Amygdala (tissue), 56 donors: ENCODE results near the gene FBXO39.
"Not testable (repeated sequence)": the region's sequence is repeated elsewhere in the genome, so short reads cannot be mapped to it uniquely, and the experiment has no call there.

Source experiments
- DNase-seq, 56 donors: peaks; one replicate each; lab custom pipeline; 2025; lab: John Stamatoyannopoulos, UW

The FBXO39 gene

GRCh38 chr17:6775871-6776405 is at the start of gene FBXO39:
Gene FBXO39 (plus strand): TSS chr17:6776215. CDS start chr17:6779869, 3,654 bp downstream.
- DNase-seq, result no peak

DNA sequence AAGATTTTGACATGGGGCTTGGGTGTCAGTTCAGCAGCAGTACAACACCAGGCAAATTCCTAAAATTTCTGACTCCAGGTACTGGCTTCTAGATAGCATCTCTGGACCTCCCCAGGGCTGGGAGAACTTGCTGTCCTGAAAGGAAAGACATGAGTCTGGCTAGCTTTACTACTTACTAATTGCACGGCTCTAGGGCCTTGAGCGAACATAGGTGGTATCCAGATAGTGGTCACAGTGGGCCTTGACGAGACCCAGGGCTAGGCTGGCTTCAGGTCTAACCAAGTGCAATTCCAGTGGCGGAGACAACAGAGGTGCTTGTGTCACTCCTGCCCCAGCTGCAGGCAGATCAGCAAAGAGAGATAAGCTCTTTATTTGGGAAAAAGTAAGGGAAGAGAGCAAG is 46.5 kb upstream of the FBXO39 start:
- no peak for DNase-seq

DNA sequence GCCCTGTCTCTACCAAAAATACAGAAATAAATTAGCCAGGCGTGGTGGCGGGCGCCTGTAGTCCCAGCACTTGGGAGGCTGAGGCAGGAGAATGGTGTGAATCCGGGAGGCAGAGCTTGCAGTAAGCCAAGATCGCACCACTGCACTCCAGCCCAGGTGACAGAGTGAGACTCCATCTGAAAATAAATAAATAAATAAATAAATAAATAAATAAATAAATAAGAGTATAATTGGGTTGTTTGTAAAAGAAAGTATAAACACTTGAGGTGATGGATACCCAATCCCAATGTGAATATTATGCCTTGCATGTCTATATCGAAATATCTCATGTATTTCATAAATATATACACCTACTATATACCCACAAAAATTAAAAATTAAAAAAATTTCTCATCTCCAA is 29.4 kb upstream of the FBXO39 start:
- DNase-seq, result not testable (repeated sequence)

GRCh38 chr17:6748617-6749016 is 27.4 kb upstream of the FBXO39 start:
- no peak for DNase-seq

DNA sequence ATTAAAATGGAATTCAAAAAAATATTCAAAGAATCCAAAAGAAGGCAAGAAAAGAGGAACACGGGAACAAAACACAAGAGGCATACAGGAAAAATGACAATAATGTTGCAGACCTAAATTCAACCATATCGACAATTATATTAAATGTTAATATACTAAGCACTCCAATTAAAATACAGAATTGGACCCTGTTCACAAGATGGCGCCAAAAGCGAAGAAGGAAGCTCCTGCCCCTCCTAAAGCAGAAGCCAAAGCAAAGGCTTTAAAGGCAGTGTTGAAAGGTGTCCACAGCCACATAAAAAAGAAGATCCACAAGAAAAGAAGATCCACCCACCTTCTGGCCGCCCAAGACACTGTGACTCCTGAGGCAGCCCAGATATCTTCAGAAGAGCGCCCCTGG is 26.5 kb upstream of the FBXO39 start:
- no peak for DNase-seq

GRCh38 chr17:6752068-6752909 is 23.7 kb upstream of the FBXO39 start:
- DNase-seq, result peak in 4 of 56 donors; percentile 3 to 9 (median 6)

DNA sequence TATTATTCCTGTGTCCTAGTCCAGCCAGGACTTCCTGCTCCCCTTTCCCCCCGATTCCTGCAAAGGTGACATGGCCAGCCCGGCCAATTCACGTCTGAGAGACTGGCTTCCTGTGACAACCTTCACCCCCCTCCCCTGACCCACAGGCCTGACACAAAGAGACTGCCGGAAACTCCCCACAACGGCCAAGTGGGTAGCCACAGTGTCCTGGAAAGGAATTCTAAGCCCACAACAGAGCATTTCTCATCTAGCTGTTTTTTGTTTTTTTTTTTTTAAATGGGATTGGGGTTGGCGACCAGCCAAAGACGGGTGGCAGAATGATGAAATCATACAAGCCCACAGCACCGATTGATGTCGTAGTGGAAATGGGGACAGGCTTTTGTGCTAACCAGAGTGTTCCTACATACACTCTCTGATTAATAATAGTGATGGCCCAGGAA is 23.0 kb upstream of the FBXO39 start:
- peak in 16 of 56 donors; percentile 4 to 53 (median 32) for DNase-seq

DNA sequence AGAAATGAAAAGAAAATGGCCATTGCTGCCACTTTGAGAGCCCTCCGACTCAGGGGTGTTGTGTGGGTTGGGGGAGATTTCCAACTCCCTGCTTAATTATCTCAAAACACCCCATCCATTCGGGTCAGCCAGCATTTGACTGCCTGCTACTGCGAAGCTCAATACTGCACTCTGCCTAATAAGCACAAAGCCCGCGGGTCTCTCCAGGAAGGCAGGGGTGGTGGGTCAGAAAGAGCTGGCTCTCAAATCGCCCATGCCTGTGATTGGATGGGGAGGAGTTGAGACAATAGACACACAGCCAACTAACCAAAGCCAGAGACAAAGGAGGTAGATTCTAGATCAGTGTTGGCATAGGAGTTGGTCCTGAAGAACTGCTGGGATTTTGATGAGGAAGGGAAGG is 22.5 kb upstream of the FBXO39 start:
- DNase-seq, result no peak

- DNase-seq, result no peak
Measured at GRCh38 chr17:6755281-6755680, 20.7 kb upstream of the FBXO39 start.

GRCh38 chr17:6755731-6756184 is 20.3 kb upstream of the FBXO39 start, which contains the start of gene XAF1:
Gene XAF1 (plus strand): TSS chr17:6756046. CDS start chr17:6756079, 33 bp downstream.
- peak in 6 of 56 donors; percentile 1 to 23 (median 14) for DNase-seq

DNA sequence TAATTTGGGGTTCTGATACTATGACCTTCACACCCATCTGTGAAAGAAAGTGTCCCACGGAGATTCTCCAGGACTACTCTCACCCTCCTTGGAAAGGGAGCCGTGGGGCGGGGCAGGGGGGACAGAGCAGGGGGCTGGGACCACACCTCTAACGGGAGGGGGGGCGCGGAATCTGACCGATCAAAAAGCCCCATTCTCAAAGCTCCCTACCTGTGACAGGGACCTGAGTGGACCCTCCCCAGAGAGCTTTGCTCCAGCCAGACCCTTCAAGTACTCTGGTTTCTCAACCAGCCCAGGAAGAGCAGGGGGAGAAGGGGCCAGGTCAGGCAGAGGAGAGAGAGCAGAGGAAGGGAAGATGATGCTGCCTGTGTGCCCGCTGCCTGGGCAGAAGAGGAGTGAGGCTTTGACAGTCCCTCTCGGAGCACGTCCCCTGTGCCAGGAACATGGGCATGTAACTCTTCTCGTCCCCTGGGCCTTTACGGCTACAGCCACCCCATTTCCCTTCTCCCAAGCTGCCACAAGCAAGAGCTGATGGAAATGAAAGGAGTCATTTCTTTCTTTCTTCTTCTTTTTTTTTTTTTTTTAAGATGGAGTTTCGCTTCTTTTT is 19.5 kb upstream of the FBXO39 start:
- no peak for DNase-seq

GRCh38 chr17:6757747-6758146 is 18.3 kb upstream of the FBXO39 start:
- no peak for DNase-seq

DNA sequence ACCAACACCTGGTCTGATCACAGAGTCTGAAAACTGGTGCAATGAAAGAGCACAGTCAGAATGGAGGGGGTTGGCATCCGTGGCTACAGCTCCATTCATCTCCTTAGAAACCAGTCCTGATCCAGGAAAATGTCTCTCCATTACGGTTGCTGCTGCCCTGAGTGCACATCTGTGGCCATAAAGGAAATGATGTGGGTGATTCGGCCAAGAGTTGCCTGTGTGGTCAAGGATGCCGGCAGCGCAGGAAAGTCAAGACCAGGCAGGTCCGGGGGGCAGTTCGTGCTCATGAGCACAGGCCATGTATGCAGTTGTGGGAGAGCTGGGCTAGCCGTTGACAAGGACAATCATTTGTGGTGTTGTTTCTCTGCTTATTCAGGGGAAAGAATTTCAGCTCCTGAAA is 14.2 kb upstream of the FBXO39 start:
- DNase-seq, result peak in 1 of 56 donors; percentile 33

DNA sequence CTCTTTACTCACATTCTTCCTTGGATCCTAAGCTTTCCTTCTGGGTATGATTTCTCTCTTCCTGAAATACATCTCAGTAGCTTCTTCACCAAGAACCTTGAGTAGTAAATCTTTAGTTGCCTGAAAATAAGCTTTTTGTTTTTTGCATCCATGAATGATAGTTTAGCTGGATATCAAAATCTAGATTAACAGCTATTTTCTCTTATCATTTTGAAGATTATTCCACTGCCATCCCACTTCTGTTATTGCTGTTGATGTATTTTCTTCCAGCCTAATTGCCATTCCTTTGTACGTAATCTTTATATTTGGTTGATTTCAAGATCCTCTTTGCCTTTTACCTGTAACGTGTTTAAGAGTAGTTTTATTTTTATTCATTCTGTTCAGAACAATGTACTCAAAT is 7.6 kb upstream of the FBXO39 start:
- DNase-seq, result no peak

- no peak for DNase-seq
Measured at GRCh38 chr17:6772016-6772415, 4.0 kb upstream of the FBXO39 start.

DNA sequence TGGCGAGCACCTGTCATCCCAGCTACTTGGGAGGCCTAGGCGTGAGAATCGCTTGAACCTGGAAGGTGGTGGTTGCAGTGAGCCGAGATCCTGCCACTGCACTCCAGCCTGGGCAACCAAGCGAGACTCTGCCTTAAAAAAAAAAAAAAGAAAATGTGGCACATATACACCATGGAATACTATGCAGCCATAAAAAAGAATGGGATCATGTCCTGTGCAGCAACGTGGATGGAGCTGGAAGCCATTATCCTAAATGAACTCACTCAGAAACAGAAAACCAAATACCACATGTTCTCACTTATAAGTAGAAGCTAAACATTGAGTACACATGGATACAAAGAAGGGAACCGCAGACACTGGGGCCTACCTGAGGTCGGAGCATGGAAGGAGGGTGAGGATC is 1.1 kb upstream of the FBXO39 start:
- DNase-seq, result not testable (repeated sequence)

GRCh38 chr17:6779411-6779810 is 3.4 kb downstream of the FBXO39 start:
- no peak for DNase-seq

GRCh38 chr17:6780001-6780400 is 4.0 kb downstream of the FBXO39 start:
- DNase-seq, result no peak

DNA sequence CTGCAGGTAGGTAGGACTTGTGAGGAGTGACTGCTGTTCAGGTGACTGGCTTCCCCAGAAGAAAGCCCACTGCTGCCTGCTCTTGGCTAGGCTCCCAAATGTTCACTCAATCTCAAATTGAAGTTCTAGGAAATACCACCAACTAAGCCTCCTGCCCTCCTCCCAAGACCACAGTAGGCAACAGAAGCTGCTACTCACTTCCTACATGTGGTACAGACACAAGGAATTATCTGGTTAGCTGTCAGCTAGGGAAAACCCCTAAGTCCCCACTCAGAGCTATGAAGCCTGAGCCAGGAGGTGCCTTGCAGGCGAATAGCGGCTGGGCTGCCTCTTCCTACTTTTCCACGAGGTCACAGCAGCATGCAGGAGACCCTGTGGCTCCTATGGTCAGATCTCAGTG is 4.9 kb downstream of the FBXO39 start:
- DNase-seq, result no peak

DNA sequence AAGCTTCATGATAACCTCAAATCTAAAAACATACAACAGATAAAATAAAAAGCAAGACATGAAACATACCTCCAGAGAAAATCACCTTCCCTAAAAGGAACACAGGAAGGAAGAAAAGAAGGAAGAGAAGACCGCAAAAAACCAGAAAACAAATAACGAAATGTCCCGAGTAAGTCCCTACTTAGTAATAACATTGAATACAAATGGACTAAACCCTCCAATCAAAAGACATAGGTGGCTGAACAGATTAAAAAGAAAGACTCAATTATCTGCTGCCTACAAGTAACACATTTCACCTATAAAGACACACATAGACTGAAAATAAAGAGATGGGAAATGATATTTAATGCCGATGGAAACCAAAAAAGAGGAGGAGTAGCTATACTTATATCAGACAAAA is 6.2 kb downstream of the FBXO39 start:
- DNase-seq, result no peak

- peak in 4 of 56 donors; percentile 2 to 9 (median 6) for DNase-seq
Measured at GRCh38 chr17:6786618-6787017, 10.6 kb downstream of the FBXO39 start.
